Muscle layer of duodenum (tissue), 2 donors: ENCODE data around the gene BARX2.

Experiments used
- H3K27ac ChIP-seq: one replicate; pipeline ENCODE4 v1.7.0; 2013; ENCODE audit warnings: mild to moderate bottlenecking, low read length
- H3K27me3 ChIP-seq: one replicate; pipeline ENCODE4 v1.7.0; 2013; ENCODE audit warnings: low read depth, mild to moderate bottlenecking, control low read depth, low read length
- H3K36me3 ChIP-seq, 2 donors: one replicate each; pipeline ENCODE4 v1.7.0; 2013; ENCODE audit warnings: low read length in 2 of 2, control low read depth in 1 of 2, mild to moderate bottlenecking in 1 of 2; ENCODE audit not compliant: insufficient read depth in 2 of 2, control insufficient read depth in 1 of 2
- H3K4me1 ChIP-seq, 2 donors: one replicate each; pipeline ENCODE4 v1.7.0; 2013; ENCODE audit warnings: low read length in 2 of 2, mild to moderate bottlenecking in 2 of 2, control low read depth in 1 of 2, moderate library complexity in 1 of 2; ENCODE audit not compliant: insufficient read depth in 2 of 2, control insufficient read depth in 1 of 2
- H3K4me3 ChIP-seq, 2 donors: one replicate each; pipeline ENCODE4 v1.7.0; 2013; ENCODE audit warnings: low read length in 2 of 2, low read depth in 1 of 2, mild to moderate bottlenecking in 1 of 2
- H3K9me3 ChIP-seq, 2 donors: one replicate each; pipeline ENCODE4 v1.7.0; 2013; ENCODE audit warnings: low read length in 2 of 2, control low read depth in 1 of 2, mild to moderate bottlenecking in 1 of 2; ENCODE audit not compliant: control insufficient read depth in 1 of 2
- donor health status: healthy.

BARX2 gene

DNA sequence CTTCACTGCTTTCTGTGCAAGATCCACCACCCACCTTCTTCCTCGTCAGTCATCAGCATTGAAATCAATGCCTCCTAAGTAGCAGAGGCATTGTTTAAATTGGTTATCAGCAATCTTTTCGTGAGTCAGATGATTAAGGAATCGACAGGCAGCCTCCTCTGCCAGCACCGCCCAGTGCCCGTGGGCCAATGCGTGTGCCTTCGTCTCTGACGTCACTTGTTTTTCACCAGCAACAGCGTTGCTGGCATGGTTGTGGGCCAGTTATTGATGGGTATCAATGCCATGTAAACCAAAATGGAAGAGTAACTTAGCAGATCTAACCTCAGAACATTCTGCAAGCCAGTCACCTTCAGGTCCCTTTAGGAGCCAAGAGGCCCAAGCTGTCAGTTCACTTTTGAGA, 69.6 kb downstream of the BARX2 start:
- Histone ChIP-seq H3K27me3 (no peaks in the 10 kb centered on the region), H3K27ac (no peak overlapping the region), H3K9me3 (peaks cover 0 to 6% of the 10 kb centered on the region in 2 donors), H3K4me3 (no peak overlapping the region), H3K36me3 (no peaks in the 10 kb centered on the region), H3K4me1 (no peaks in the 10 kb centered on the region)

DNA sequence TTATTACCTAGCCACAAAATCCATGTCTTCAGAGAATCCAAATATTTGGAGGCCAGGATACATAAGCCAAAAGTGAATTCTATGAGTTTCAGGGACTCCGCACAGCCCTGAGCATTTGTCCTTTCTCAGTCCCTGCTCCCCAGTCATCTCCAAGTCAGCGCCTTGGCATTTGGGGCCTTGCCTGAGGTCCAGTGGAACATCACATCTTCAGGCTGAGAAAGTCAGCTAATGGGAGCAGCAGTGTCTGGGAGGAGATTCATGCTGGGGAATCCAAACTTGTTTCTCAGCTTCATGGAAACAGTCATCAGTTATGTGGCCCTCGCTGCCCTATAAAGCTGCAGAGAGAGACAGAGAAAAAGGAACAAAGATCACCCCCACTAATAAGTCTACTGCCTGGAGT, 70.9 kb downstream of the BARX2 start:
- no peaks in the 10 kb centered on the region for H3K27me3 ChIP-seq
- H3K36me3 ChIP-seq, result no peaks in the 10 kb centered on the region
- no peak overlapping the region for H3K27ac ChIP-seq
- H3K4me3 ChIP-seq, result no peak overlapping the region
- H3K4me1 ChIP-seq, result no peaks in the 10 kb centered on the region
- H3K9me3 ChIP-seq, result peaks cover 0 to 6% of the 10 kb centered on the region in 2 donors

DNA sequence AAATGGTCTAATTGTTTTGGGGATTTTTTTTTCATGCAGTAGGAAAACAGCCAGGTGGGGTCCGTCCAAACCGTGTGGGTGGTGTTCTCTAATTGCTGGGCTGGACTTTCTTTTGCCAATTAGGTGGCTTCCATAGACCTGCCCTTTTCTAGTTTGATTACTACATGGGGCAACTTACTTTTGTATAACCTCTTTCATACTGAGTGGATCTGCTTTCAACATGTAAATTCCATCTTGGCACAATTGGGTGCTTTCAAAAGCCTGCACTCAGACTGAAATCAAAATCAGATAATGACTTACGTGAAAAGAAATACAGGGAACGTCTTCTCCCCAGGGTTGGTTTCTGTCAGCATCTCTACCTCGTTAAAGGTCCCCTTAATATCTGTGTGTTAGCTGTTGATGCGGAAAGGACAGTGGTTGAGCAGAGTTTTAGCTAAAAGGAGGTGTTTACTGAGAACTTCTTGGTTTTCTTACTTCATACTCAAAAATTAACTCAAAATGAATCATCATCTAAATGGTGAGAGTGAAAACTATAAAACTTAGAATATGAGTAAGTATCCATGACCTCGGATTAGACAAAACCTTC, 72.1 kb downstream of the BARX2 start:
- no peaks in the 10 kb centered on the region for H3K27me3 ChIP-seq
- H3K36me3 ChIP-seq, result no peaks in the 10 kb centered on the region
- no peak overlapping the region for H3K27ac ChIP-seq
- no peaks in the 10 kb centered on the region for H3K4me1 ChIP-seq
- no peak overlapping the region for H3K4me3 ChIP-seq
- H3K9me3 ChIP-seq, result peaks cover 0 to 6% of the 10 kb centered on the region in 2 donors

DNA sequence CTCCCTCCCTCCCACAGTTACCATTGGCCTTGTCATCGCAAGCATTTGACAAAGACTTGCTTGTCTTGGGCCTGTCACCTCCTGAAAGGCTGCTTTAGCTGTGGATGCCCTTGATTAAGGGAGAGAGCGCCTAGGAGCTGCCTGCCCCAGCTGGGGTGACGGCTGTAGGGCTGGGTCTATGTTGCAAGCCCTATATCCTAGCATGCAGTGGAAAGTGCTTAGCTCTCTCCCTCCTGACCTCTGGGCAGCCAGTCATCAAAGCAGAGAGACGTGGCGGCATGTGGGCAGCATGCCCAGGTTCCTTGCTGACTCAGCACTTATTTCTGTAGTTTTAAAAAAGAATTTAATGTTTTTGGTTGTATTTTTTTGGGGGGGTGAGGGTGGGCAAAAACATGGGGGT, 75.9 kb downstream of the BARX2 start:
- H3K27me3 ChIP-seq, result no peaks in the 10 kb centered on the region
- H3K4me1 ChIP-seq, result no peaks in the 10 kb centered on the region
- H3K9me3 ChIP-seq, result peaks cover 0 to 6% of the 10 kb centered on the region in 2 donors
- no peak overlapping the region for H3K4me3 ChIP-seq
- H3K27ac ChIP-seq, result no peak overlapping the region
- no peaks in the 10 kb centered on the region for H3K36me3 ChIP-seq

DNA sequence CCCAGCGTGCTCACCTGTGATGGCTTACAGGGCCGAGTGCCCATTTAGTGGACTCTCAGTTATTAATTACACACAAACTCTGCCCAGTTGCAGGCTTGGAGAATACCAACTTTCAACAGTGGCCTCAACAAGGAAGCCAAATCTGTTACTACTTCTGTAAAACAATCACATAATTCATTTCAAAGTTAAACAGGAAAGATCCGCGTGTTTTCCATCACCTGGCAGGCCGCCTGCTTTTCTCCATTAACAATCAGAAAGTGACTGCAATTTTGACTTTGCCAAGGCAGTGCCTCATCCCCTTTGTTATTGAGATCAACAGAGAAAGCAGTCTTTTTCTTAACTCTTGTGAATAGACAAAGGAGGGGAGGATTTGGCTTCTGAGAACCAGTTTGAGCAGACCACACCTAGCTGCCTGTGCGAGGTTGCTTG, 77.7 kb downstream of the BARX2 start:
- Histone ChIP-seq H3K4me3 (no peak overlapping the region), H3K36me3 (no peaks in the 10 kb centered on the region), H3K9me3 (peaks cover 0 to 3% of the 10 kb centered on the region in 2 donors), H3K27ac (no peak overlapping the region), H3K27me3 (no peaks in the 10 kb centered on the region), H3K4me1 (no peaks in the 10 kb centered on the region)

DNA sequence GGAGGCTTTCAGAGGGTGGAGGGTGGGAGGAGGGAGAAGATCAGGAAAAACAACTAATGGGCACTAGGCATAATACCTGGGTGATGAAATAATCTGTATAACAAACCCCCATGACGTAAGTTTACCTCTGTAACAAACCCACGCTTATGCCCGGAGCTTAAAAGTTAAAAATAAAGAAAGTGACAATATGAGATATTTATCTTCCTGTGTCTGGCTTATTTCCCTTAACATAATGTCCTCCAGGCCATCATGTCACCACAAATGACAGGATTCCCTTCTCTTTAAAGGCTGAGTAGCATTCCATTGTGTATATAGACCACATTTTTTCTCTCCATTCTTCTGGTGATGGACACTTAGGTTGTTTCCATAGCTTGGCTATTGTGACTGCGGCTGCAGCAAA, 79.5 kb downstream of the BARX2 start:
- Histone ChIP-seq H3K36me3 (no peaks in the 10 kb centered on the region), H3K4me3 (no peak overlapping the region), H3K27ac (no peak overlapping the region), H3K27me3 (no peaks in the 10 kb centered on the region), H3K4me1 (no peaks in the 10 kb centered on the region), H3K9me3 (no peaks in the 10 kb centered on the region)

DNA sequence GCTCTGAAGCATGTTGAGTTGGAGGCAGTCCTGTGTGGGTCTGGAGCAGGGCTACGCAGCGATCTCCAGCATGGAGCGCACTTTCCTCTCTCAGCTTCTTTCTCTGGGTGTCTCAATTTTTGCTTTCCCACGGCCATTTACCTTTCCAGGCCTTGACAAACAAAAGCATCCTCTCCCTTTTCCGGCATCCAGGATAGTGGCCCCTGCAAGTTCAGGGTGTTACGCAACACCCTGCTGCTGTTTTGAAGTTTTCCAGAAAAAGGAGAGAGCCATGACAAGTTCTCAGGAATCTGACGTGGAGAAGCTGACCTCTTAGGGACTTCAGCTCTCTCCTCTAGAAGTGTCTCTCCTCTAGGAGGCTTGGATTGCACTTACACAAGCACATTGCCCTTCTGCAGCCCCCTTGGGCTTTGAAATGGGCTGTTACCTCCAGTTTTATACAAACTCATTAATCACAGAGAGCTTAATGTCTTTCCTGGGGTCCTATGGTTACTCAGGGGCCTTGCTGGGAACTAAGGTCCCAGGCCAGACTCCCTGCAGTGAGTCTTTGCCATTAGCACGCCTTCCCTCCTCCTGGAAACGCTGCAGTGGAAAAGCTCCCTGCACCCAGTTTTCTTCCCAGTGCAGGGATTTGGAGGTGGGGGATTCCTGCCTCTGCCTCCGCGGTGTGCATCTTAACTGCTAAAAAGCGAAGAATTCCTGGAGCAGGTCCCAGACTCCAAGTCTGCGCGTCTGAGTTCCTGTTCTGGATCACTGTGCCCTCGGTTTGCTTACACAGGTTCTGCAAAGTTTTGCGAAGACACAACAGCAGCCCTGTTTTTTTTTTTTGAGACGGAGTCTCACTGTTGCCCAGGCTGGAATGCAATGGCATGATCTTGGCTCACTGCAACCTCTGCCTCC, 80.4 kb downstream of the BARX2 start:
- H3K9me3 ChIP-seq, result no peaks in the 10 kb centered on the region

DNA sequence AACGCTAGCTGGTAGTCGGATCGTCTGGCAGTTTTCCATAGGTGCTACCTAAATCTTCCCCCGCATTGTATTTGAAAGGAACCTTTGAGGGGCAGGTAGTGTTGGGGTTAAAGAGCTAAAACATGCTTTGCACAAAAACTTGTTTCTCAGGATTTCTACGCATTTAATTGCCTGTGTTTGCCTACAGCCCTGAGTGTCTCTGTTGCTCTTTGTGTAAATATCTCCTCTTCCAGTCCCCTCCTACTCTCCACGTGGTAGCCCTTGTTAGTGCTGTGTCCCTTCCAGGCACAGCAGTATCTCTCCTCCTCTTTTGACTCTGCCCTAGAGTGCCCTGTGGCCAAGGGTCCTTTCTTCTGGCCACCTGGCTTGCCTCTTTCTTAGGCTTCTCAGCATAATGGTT, 81.7 kb downstream of the BARX2 start:
- H3K27me3 ChIP-seq, result no peaks in the 10 kb centered on the region
- no peak overlapping the region for H3K4me3 ChIP-seq
- no peak overlapping the region for H3K27ac ChIP-seq
- H3K9me3 ChIP-seq, result no peaks in the 10 kb centered on the region
- H3K36me3 ChIP-seq, result no peaks in the 10 kb centered on the region
- no peaks in the 10 kb centered on the region for H3K4me1 ChIP-seq

More for the DNA sequence above, 80.4 kb downstream of the BARX2 start:
- Histone ChIP-seq H3K36me3 (no peaks in the 10 kb centered on the region), H3K4me1 (no peaks in the 10 kb centered on the region), H3K4me3 (no peak overlapping the region), H3K27ac (no peak overlapping the region), H3K27me3 (no peaks in the 10 kb centered on the region)

DNA sequence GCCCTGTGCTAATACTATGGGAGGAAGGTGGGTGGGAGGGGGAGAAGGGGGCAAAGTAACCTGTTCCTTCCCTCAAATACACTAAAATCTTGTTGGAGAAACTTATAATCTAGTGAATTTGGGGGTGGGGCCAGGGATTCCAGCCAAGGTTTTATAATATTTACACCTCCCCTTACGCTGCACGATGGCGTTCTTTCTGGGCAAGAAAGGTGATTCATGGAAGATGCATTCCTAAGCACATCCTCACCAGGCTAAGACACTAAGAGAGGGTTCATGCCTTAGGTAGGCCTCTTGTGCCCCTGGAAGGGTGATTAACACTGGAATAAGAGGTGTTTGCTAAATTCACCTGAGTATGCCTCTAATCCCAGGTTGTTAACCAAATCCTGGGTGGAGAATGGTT, 82.6 kb downstream of the BARX2 start:
- Histone ChIP-seq H3K27ac (no peak overlapping the region), H3K27me3 (no peaks in the 10 kb centered on the region), H3K4me3 (no peak overlapping the region), H3K36me3 (no peaks in the 10 kb centered on the region), H3K4me1 (no peaks in the 10 kb centered on the region), H3K9me3 (no peaks in the 10 kb centered on the region)

DNA sequence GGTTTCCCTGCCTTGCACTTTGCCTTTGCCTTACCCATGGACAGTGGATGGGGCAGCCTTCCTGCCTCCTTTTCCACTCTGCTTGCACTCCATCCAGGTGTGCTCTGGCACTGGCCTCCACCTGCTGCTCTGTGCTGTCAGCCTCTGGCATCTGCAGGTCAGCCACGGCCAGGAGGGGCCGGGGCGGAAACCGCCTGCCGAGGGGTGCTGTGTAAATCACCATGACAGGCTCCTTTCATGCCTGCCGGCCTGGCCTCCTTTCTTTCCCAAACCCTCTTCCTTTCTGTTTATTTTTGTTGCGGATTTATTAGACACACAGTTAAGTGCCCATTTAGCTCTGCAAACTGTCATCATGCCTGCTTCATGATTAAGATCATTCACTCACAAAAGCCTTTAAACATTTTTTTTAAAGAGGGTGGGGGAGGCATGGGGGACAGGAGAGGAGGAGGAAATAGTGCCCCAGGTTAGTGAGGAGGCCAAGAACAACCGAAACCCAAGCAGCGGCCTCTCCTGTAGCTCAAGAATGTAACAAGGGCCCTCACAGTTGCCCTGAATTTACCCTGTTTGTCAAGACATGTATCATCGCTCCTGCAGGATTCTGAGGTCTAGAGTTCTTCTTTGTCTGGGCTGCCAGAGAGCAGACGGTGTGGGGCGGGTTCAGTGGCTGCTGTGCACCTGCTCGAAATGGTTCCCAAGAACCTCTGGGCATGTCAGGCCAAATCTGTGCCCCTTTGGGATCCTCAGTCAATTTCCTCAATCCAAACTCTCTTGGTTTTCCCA, 83.3 kb downstream of the BARX2 start:
- Histone ChIP-seq H3K4me1 (no peaks in the 10 kb centered on the region), H3K36me3 (no peaks in the 10 kb centered on the region), H3K4me3 (no peak overlapping the region), H3K27me3 (no peaks in the 10 kb centered on the region), H3K27ac (no peak overlapping the region), H3K9me3 (no peaks in the 10 kb centered on the region)

DNA sequence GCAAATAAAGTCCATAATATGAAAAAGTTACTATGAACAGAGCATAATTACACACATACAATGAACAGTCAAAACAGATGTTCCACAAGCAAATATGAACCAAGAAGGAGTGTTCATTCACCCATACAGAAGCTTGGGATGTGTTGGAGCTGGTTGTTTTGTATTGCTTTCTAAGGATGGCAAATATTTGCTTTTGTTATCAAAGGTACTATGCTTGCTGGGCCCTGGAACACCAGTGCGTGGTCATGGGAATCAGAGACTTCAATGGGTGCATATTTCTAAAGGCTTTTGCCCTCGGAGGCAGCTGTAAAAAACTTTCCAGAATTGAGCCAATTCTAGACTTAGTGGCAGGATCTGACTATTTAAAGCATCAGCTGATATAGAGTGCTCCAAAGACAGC, 85.1 kb downstream of the BARX2 start:
- Histone ChIP-seq H3K36me3 (no peaks in the 10 kb centered on the region), H3K27me3 (no peaks in the 10 kb centered on the region)

More for the DNA sequence above, 85.1 kb downstream of the BARX2 start:
- Histone ChIP-seq H3K9me3 (peaks cover 0 to 2% of the 10 kb centered on the region in 2 donors), H3K27ac (no peak overlapping the region), H3K4me1 (no peaks in the 10 kb centered on the region), H3K4me3 (no peak overlapping the region)
